HCT116 (cell line): ENCODE results near the gene ICAM4. TPM values are rescaled to one million over a fixed set of nuclear protein-coding genes. Genes with fewer than 3 reads are reported as not detected.

Experiments
- ATAC-seq: fragments of 200-7000 bp; cut with Tn5 transposase; 2 replicates; pipeline ENCODE4 v1.9.1; 2020; ENCODE audit warnings: mild to moderate bottlenecking, moderate library complexity
- BruUV-seq: library from RNA; stranded (reverse); fragments of 400-500 nt; replicated peaks from 2 replicates; lab custom pipeline; 2021; lab: Mats Ljungman, UMichigan
- CTCF ChIA-PET: fragments of 300-600 bp; sonication (Branson Sonifier 250); formaldehyde crosslinking; loops from one replicate; lab custom pipeline; 2021; ENCODE audit warnings: antibody characterized with exemption; lab: Charles Lee
- POLR2A ChIA-PET: fragments of 300-600, 350-600 bp; sonication (Branson Sonifier 250); formaldehyde crosslinking; loops from one replicate; lab custom pipeline; 2021; ENCODE audit warnings: antibody characterized with exemption; lab: Charles Lee
- RAD21 ChIA-PET, 2 experiments: fragments of 300-600 bp; sonication (Branson Sonifier 250); formaldehyde crosslinking; loops; one replicate each; lab custom pipeline; 2023; ENCODE audit warnings: low total read pairs in 2 of 2; ENCODE audit not compliant: uncharacterized antibody in 2 of 2, unreplicated experiment in 2 of 2, low non-redundant PET in 1 of 2; lab: Charles Lee
- DNase-seq: peaks from one replicate; pipeline ENCODE4 v3.0.0-alpha.2; 2010; ENCODE audit warnings: low read depth, low spot score
- H2AFZ ChIP-seq: fragments of 200-600 bp; shearing (Covaris generic), sonication (generic); 2 replicates; pipeline ENCODE4 v1.6.1; 2017; ENCODE audit warnings: low read depth, mixed run types, mixed read lengths, antibody characterized with exemption, low read length; ENCODE audit not compliant: poor library complexity, severe bottlenecking
- H3K27ac ChIP-seq: 2 replicates; pipeline ENCODE4 v1.5.1; 2012; ENCODE audit warnings: low read depth, low read length
- H3K27me3 ChIP-seq: fragments of 200-600 bp; sonication (generic); 2 replicates; pipeline ENCODE4 v1.6.1; 2016; ENCODE audit warnings: mixed run types, low read length, mixed read lengths; ENCODE audit not compliant: insufficient read depth
- H3K36me3 ChIP-seq, 2 experiments: fragments of 200-500 bp in 1 of 2; fragments of 200-600 bp in 1 of 2; sonication (Bioruptor generic) in 1 of 2; sonication (generic) in 1 of 2; 2 replicates each; pipeline versions ENCODE4 v1.5.1 to v1.6.1; 2014 to 2016; ENCODE audit warnings: low read length in 2 of 2, inconsistent platforms in 1 of 2, mixed read lengths in 1 of 2, mixed run types in 1 of 2; ENCODE audit not compliant: insufficient read depth in 2 of 2, control insufficient read depth in 1 of 2
- H3K4me1 ChIP-seq, 2 experiments: fragments of 200-600 bp in 1 of 2; sonication (generic) in 1 of 2; 2 replicates each; pipeline versions ENCODE4 v1.5.1 to v1.6.1; 2012 to 2017; ENCODE audit warnings: low read length in 2 of 2, inconsistent platforms in 1 of 2, mild to moderate bottlenecking in 1 of 2, mixed read lengths in 1 of 2, mixed run types in 1 of 2, moderate library complexity in 1 of 2; ENCODE audit not compliant: insufficient read depth in 2 of 2, control insufficient read depth in 1 of 2
- H3K4me2 ChIP-seq: fragments of 200-600 bp; sonication (generic); 2 replicates; pipeline ENCODE4 v1.6.1; 2017; ENCODE audit warnings: mixed run types, low read length, mixed read lengths
- H3K4me3 ChIP-seq, 2 experiments: fragments of 200-600 bp in 1 of 2; sonication (generic) in 1 of 2; replicated peaks in 1 of 2; 2 replicates each; pipeline ENCODE4 v1.5.1; 2011 to 2016; ENCODE audit warnings: low read length in 2 of 2, control low read depth in 1 of 2, low read depth in 1 of 2, mild to moderate bottlenecking in 1 of 2, mixed read lengths in 1 of 2, mixed run types in 1 of 2
- H3K79me2 ChIP-seq: fragments of 200-600 bp; sonication (generic); 2 replicates; pipeline ENCODE4 v1.6.1; 2017; ENCODE audit warnings: mild to moderate bottlenecking, mixed run types, low read length, moderate library complexity, mixed read lengths; ENCODE audit not compliant: insufficient read depth
- H3K9ac ChIP-seq: fragments of 200-600 bp; sonication (generic); 2 replicates; pipeline ENCODE4 v1.6.1; 2016; ENCODE audit warnings: low read length, mixed read lengths
- H3K9me2 ChIP-seq: fragments of 200-600 bp; sonication (generic), shearing (Covaris generic); 2 replicates; pipeline ENCODE4 v1.6.1; 2017; ENCODE audit warnings: mixed run types, mild to moderate bottlenecking, moderate library complexity; ENCODE audit not compliant: insufficient read depth
- H3K9me3 ChIP-seq, 2 experiments: fragments of 200-500 bp in 1 of 2; fragments of 200-600 bp in 1 of 2; sonication (Bioruptor generic) in 1 of 2; sonication (generic) in 1 of 2; 2 replicates each; pipeline ENCODE4 v1.6.1; 2014 to 2017; ENCODE audit warnings: low read length in 2 of 2, mixed read lengths in 2 of 2, inconsistent platforms in 1 of 2, low read depth in 1 of 2, mild to moderate bottlenecking in 1 of 2, mixed run types in 1 of 2, moderate library complexity in 1 of 2; ENCODE audit not compliant: control insufficient read depth in 1 of 2, insufficient read depth in 1 of 2
- H4K20me1 ChIP-seq: fragments of 200-600 bp; sonication (generic), shearing (Covaris generic); 2 replicates; pipeline ENCODE4 v1.6.1; 2017; ENCODE audit warnings: mixed run types, mild to moderate bottlenecking, moderate library complexity; ENCODE audit not compliant: insufficient read depth
- ATF3 ChIP-seq: IDR thresholded peaks from 2 replicates; pipeline ENCODE4 v1.6.1; 2012
- CBX3 ChIP-seq: IDR thresholded peaks from 2 replicates; pipeline ENCODE4 v1.6.1; 2012; ENCODE audit warnings: low read depth
- CTCF ChIP-seq, 3 experiments: fragments of 200-600 bp in 1 of 3; sonication (generic) in 1 of 3; IDR thresholded peaks in 2 of 3; conservative IDR thresholded peaks in 1 of 3; 2 replicates each; pipeline ENCODE4 v1.5.1; 2012 to 2017; ENCODE audit warnings: low read depth in 2 of 3, low read length in 2 of 3, antibody characterized with exemption in 1 of 3, borderline replicate concordance in 1 of 3, control low read depth in 1 of 3, mild to moderate bottlenecking in 1 of 3, mixed read lengths in 1 of 3, mixed run types in 1 of 3, moderate library complexity in 1 of 3; ENCODE audit not compliant: insufficient read depth in 1 of 3
- ELF1 ChIP-seq: IDR thresholded peaks from 2 replicates; pipeline ENCODE4 v1.6.1; 2012; ENCODE audit warnings: low read depth, borderline replicate concordance
- EZH2phosphoT487 ChIP-seq: fragments of 200-600 bp; IDR thresholded peaks from 2 replicates; pipeline ENCODE4 v1.6.1; 2018; ENCODE audit warnings: antibody characterized with exemption, borderline replicate concordance
- FOSL1 ChIP-seq: IDR thresholded peaks from 2 replicates; pipeline ENCODE4 v1.6.1; 2012; ENCODE audit warnings: low read depth
- JUND ChIP-seq: IDR thresholded peaks from 2 replicates; pipeline ENCODE4 v1.6.1; 2012
- POLR2A ChIP-seq: IDR thresholded peaks from 2 replicates; pipeline ENCODE4 v1.7.0; 2011; ENCODE audit warnings: borderline replicate concordance; ENCODE audit not compliant: insufficient read depth, insufficient read length; ENCODE audit errors: extremely low read depth
- RAD21 ChIP-seq: IDR thresholded peaks from 2 replicates; pipeline ENCODE4 v1.6.1; 2012; ENCODE audit warnings: low read depth, mild to moderate bottlenecking
- SRF ChIP-seq: IDR thresholded peaks from 2 replicates; pipeline ENCODE4 v1.6.1; 2012; ENCODE audit warnings: low read depth
- TCF7L2 ChIP-seq: IDR thresholded peaks from 2 replicates; pipeline ENCODE4 v1.7.0; 2011; ENCODE audit warnings: borderline replicate concordance, inconsistent platforms; ENCODE audit not compliant: insufficient read depth, insufficient read length; ENCODE audit errors: extremely low read depth
- intact Hi-C: fragments of 100-400 bp; cut with micrococcal nuclease; formaldehyde crosslinking; loops from 2 replicates; pipeline ENCODE4 v1.10.0; 2022
- total RNA-seq: library from RNA; stranded (reverse); gene quantifications from one replicate; pipeline ENCODE4 v1.2.1, GENCODE V29; 2021; ENCODE audit not compliant: unreplicated experiment
- TF ChIP-seq, protein P1 (sequence below): IDR thresholded peaks from 2 replicates; pipeline ENCODE4 v1.6.1; 2012
- TF ChIP-seq, protein P2 (sequence below): IDR thresholded peaks from 2 replicates; pipeline ENCODE4 v1.6.1; 2012; ENCODE audit warnings: low read depth

The ICAM4 gene
- total RNA-seq, 1 experiment from 2014 or later, result not detected

DNA sequence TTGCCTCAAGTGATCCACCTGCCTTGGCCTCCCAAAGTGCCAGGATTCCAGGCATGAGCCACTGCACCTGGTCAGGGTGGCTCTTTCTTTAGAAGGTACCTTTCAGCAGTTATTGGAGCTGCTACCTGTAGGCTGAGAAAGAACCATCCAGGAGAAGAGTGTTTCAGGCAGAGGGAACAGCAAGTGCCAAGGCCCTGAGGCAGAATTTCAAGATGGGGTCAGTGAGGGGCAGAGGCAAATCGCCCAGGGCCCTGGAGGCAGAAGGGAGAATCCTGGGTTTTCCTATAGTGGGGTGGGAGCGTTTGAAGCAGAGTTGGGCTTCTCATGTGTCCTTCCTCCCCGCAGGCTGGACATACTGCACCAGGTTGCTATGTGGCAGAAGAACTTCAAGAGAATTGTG lies 32.5 kb upstream of the ICAM4 start:
- ATAC-seq (no peak), DNase-seq (no peak)
- ChIA-PET CTCF (interaction anchor here (0.7 kb wide), 1 partner anchor 134 kb away, joined by 3 read pairs; no protein-coding TSS in a partner anchor), POLR2A (no interaction called here), RAD21 (no interaction called here)
- H3K36me3 ChIP-seq, result peaks cover 19 to 28% of the 10 kb centered on the region in 2 experiments
- no peak overlapping the region for H2AFZ ChIP-seq
- H3K4me3 ChIP-seq, result no peak overlapping the region
- no peaks in the 10 kb centered on the region for H3K9me2 ChIP-seq
- TF ChIP-seq, protein P1, sequence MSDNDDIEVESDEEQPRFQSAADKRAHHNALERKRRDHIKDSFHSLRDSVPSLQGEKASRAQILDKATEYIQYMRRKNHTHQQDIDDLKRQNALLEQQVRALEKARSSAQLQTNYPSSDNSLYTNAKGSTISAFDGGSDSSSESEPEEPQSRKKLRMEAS, result no peak
- TF ChIP-seq ATF3 (no peak), TCF7L2 (no peak), ELF1 (no peak), POLR2A (no peak), CTCF (IDR thresholded peaks at IDR 0.05 in 2 of 3, conservative IDR thresholded peaks at IDR 0.05 in 1 of 3; ENCODE audit: borderline replicate concordance in 1 of 3, insufficient read depth in 1 of 3, low read depth in 2 of 3, low read length in 2 of 3) (no peak), RAD21 (no peak), FOSL1 (no peak), SRF (no peak), EZH2phosphoT487 (no peak), JUND (no peak), CBX3 (no peak)
- TF ChIP-seq, protein P2, sequence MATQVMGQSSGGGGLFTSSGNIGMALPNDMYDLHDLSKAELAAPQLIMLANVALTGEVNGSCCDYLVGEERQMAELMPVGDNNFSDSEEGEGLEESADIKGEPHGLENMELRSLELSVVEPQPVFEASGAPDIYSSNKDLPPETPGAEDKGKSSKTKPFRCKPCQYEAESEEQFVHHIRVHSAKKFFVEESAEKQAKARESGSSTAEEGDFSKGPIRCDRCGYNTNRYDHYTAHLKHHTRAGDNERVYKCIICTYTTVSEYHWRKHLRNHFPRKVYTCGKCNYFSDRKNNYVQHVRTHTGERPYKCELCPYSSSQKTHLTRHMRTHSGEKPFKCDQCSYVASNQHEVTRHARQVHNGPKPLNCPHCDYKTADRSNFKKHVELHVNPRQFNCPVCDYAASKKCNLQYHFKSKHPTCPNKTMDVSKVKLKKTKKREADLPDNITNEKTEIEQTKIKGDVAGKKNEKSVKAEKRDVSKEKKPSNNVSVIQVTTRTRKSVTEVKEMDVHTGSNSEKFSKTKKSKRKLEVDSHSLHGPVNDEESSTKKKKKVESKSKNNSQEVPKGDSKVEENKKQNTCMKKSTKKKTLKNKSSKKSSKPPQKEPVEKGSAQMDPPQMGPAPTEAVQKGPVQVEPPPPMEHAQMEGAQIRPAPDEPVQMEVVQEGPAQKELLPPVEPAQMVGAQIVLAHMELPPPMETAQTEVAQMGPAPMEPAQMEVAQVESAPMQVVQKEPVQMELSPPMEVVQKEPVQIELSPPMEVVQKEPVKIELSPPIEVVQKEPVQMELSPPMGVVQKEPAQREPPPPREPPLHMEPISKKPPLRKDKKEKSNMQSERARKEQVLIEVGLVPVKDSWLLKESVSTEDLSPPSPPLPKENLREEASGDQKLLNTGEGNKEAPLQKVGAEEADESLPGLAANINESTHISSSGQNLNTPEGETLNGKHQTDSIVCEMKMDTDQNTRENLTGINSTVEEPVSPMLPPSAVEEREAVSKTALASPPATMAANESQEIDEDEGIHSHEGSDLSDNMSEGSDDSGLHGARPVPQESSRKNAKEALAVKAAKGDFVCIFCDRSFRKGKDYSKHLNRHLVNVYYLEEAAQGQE, result no peak
- H4K20me1 ChIP-seq, result no peaks in the 10 kb centered on the region; the same call in 1 of the 2 replicates
- H3K79me2 ChIP-seq, result peaks cover 28% of the 10 kb centered on the region
- intact Hi-C loops, result no loop called here
- no TSS peak for BruUV-seq
- no peaks in the 10 kb centered on the region for H3K27me3 ChIP-seq
- H3K9ac ChIP-seq, result no peak overlapping the region
- H3K9me3 ChIP-seq, result no peaks in the 10 kb centered on the region
- H3K4me1 ChIP-seq, result peaks cover 3 to 27% of the 10 kb centered on the region in 2 experiments; a peak in 3 of 4 replicates
- no peak overlapping the region for H3K27ac ChIP-seq
- no peak overlapping the region for H3K4me2 ChIP-seq
